Stimulated activated CD8-positive, alpha-beta memory T cell treated with anti-CD3 and anti-CD28 coated beads, Interleukin-7, amount 100 ng/mL, for 24 hours (primary cell): ENCODE data around the gene NEDD4L.
"Not testable (repeated sequence)": the region's sequence is repeated elsewhere in the genome, so short reads cannot be mapped to it uniquely, and the experiment has no call there.

ENCODE experiments used
- DNase-seq: peaks from one replicate; pipeline ENCODE4 v3.0.0-alpha.2; 2020; ENCODE audit warnings: low read depth

The NEDD4L gene

GRCh38 chr18:58156516-58156915 is 112.5 kb downstream of the NEDD4L start:
- no peak for DNase-seq

- DNase-seq = no peak
These were observed 113.2 kb downstream of the NEDD4L start for GRCh38 chr18:58157237-58157636.

- DNase-seq = no peak
These were observed 114.0 kb downstream of the NEDD4L start for GRCh38 chr18:58158008-58158407.

- DNase-seq = no peak
These were observed 114.4 kb downstream of the NEDD4L start for GRCh38 chr18:58158459-58158858.

GRCh38 chr18:58161659-58162058 is 117.6 kb downstream of the NEDD4L start:
- no peak for DNase-seq

- no peak for DNase-seq
These were observed 118.1 kb downstream of the NEDD4L start for GRCh38 chr18:58162127-58162526.

- DNase-seq = no peak
These were observed 119.1 kb downstream of the NEDD4L start for GRCh38 chr18:58163004-58163590.

- DNase-seq = no peak
These were observed 122.3 kb downstream of the NEDD4L start for GRCh38 chr18:58166278-58166844.

GRCh38 chr18:58167073-58167472 is 123.0 kb downstream of the NEDD4L start:
- DNase-seq = no peak

GRCh38 chr18:58168221-58168620 is 124.2 kb downstream of the NEDD4L start:
- DNase-seq = no peak

GRCh38 chr18:58168993-58169392 is 125.0 kb downstream of the NEDD4L start:
- no peak for DNase-seq

GRCh38 chr18:58169472-58169871 is 125.4 kb downstream of the NEDD4L start:
- no peak for DNase-seq

- not testable (repeated sequence) for DNase-seq
These were observed 126.0 kb downstream of the NEDD4L start for GRCh38 chr18:58170036-58170435.

- no peak for DNase-seq
These were observed 128.0 kb downstream of the NEDD4L start for GRCh38 chr18:58172031-58172430.

GRCh38 chr18:58174285-58174684 is 130.3 kb downstream of the NEDD4L start:
- DNase-seq = no peak

- no peak for DNase-seq
These were observed 131.2 kb downstream of the NEDD4L start for GRCh38 chr18:58175122-58175785.

- no peak for DNase-seq
These were observed 131.8 kb downstream of the NEDD4L start for GRCh38 chr18:58175786-58176176.

- DNase-seq = no peak
These were observed 133.1 kb downstream of the NEDD4L start for GRCh38 chr18:58177004-58177717.

- DNase-seq = no peak
These were observed 134.0 kb downstream of the NEDD4L start for GRCh38 chr18:58177896-58178470.

- DNase-seq = no peak
These were observed 134.5 kb downstream of the NEDD4L start for GRCh38 chr18:58178511-58178910.

GRCh38 chr18:58180172-58180571 is 136.1 kb downstream of the NEDD4L start:
- no peak for DNase-seq

GRCh38 chr18:58180738-58181353 is 136.8 kb downstream of the NEDD4L start:
- peak; percentile 30 for DNase-seq
